IMR-90 (cell line): ENCODE measurements around the gene CRCP. TPM values are rescaled to one million over a fixed set of nuclear protein-coding genes. Genes with fewer than 3 reads are reported as not detected.

ENCODE experiments used
- ATAC-seq: fragments of 200-7000 bp; cut with Tn5 transposase; 2 replicates; pipeline ENCODE4 v1.9.1; 2020; ENCODE audit warnings: low read depth, mild to moderate bottlenecking, moderate library complexity
- BruUV-seq: library from RNA; stranded (reverse); fragments of 400-500 nt; replicated peaks from 2 replicates; lab custom pipeline; 2021; lab: Mats Ljungman, UMichigan
- CTCF ChIA-PET: fragments of 300-600 bp; formaldehyde crosslinking; extraction: SDS; loops from one replicate; lab custom pipeline; 2021; ENCODE audit warnings: antibody characterized with exemption; lab: Yijun Ruan, JAX
- POLR2A ChIA-PET: fragments of 300-600 bp; sonication (Branson Sonifier 250); formaldehyde crosslinking; loops from one replicate; lab custom pipeline; 2022; ENCODE audit warnings: antibody characterized with exemption; ENCODE audit not compliant: unreplicated experiment; lab: Charles Lee
- DNase-seq: peaks from one replicate; pipeline ENCODE4 v3.0.0; 2013
- H2AFZ ChIP-seq: replicated peaks from 2 replicates; pipeline ENCODE3; 2013; ENCODE audit warnings: low read length, mild to moderate bottlenecking; ENCODE audit not compliant: poor library complexity
- H2AK5ac ChIP-seq: 2 replicates; pipeline ENCODE4 v1.6.1; 2013; ENCODE audit warnings: low read depth, low read length, inconsistent platforms
- H2AK9ac ChIP-seq: replicated peaks from 2 replicates; pipeline ENCODE3; 2013; ENCODE audit warnings: mild to moderate bottlenecking, low read depth, low read length, moderate library complexity; ENCODE audit not compliant: poor library complexity
- H2BK120ac ChIP-seq: 2 replicates; pipeline ENCODE4 v1.6.1; 2013; ENCODE audit warnings: low read depth, low read length, inconsistent platforms
- H2BK15ac ChIP-seq: 3 replicates; pipeline ENCODE4 v1.6.1; 2013; ENCODE audit warnings: low read depth, low read length, inconsistent platforms
- H2BK20ac ChIP-seq: 2 replicates; pipeline ENCODE4 v1.6.1; 2013; ENCODE audit warnings: low read depth, mild to moderate bottlenecking, inconsistent platforms, low read length, moderate library complexity
- H2BK5ac ChIP-seq: 2 replicates; pipeline ENCODE4 v1.6.1; 2013; ENCODE audit warnings: mild to moderate bottlenecking, low read depth, low read length, inconsistent platforms; ENCODE audit not compliant: poor library complexity, severe bottlenecking
- H3K14ac ChIP-seq: replicated peaks from 2 replicates; pipeline ENCODE4 v1.6.1; 2013; ENCODE audit warnings: low read depth, low read length, inconsistent platforms
- H3K18ac ChIP-seq: 2 replicates; pipeline ENCODE4 v1.6.1; 2013; ENCODE audit warnings: low read depth, low read length, control low read depth
- H3K23ac ChIP-seq: 2 replicates; pipeline ENCODE4 v1.6.1; 2013; ENCODE audit warnings: low read depth, low read length, inconsistent platforms
- H3K27ac ChIP-seq: 2 replicates; pipeline ENCODE4 v1.5.1; 2013; ENCODE audit warnings: mild to moderate bottlenecking, control low read depth, low read length; ENCODE audit not compliant: insufficient read depth
- H3K27me3 ChIP-seq: 2 replicates; pipeline ENCODE4 v1.6.1; 2013; ENCODE audit warnings: low read length; ENCODE audit not compliant: control insufficient read depth, insufficient read depth
- H3K36me3 ChIP-seq: 2 replicates; pipeline ENCODE4 v1.6.1; 2013; ENCODE audit warnings: low read length, mixed read lengths; ENCODE audit not compliant: control insufficient read depth, insufficient read depth
- H3K4ac ChIP-seq: 2 replicates; pipeline ENCODE4 v1.6.1; 2013; ENCODE audit warnings: low read depth, low read length, inconsistent platforms
- H3K4me1 ChIP-seq: 2 replicates; pipeline ENCODE4 v1.6.1; 2013; ENCODE audit warnings: low read length, mixed read lengths; ENCODE audit not compliant: control insufficient read depth, insufficient read depth
- H3K4me2 ChIP-seq: 2 replicates; pipeline ENCODE4 v1.6.1; 2013; ENCODE audit warnings: low read depth, mild to moderate bottlenecking, control low read depth, low read length, moderate library complexity
- H3K4me3 ChIP-seq: 2 replicates; pipeline ENCODE4 v1.5.1; 2013; ENCODE audit warnings: low read depth, mild to moderate bottlenecking, control low read depth, low read length, moderate library complexity; ENCODE audit not compliant: insufficient read depth
- H3K56ac ChIP-seq: 2 replicates; pipeline ENCODE4 v1.6.1; 2013; ENCODE audit warnings: low read length, inconsistent platforms; ENCODE audit not compliant: insufficient read depth; ENCODE audit errors: extremely low read depth
- H3K79me1 ChIP-seq, 2 experiments: 2 replicates each; pipeline ENCODE4 v1.6.1; 2013; ENCODE audit warnings: low read length in 2 of 2, inconsistent platforms in 1 of 2, low read depth in 1 of 2
- H3K9ac ChIP-seq: 2 replicates; pipeline ENCODE4 v1.6.1; 2013; ENCODE audit warnings: low read depth, low read length, control low read depth
- H3K9me1 ChIP-seq: 2 replicates; pipeline ENCODE4 v1.6.1; 2013; ENCODE audit warnings: low read length, inconsistent platforms; ENCODE audit not compliant: insufficient read depth
- H3K9me3 ChIP-seq: 2 replicates; pipeline ENCODE4 v1.6.1; 2013; ENCODE audit warnings: low read length; ENCODE audit not compliant: control insufficient read depth, insufficient read depth
- H4K20me1 ChIP-seq: 2 replicates; pipeline ENCODE4 v1.6.1; 2013; ENCODE audit warnings: low read length, inconsistent platforms; ENCODE audit not compliant: insufficient read depth
- H4K5ac ChIP-seq: 2 replicates; pipeline ENCODE4 v1.6.1; 2013; ENCODE audit warnings: mild to moderate bottlenecking, low read depth, low read length, control low read depth
- H4K8ac ChIP-seq, 2 experiments: 2 replicates each; pipeline ENCODE4 v1.6.1; 2013; ENCODE audit warnings: low read depth in 2 of 2, low read length in 2 of 2, control low read depth in 1 of 2, inconsistent platforms in 1 of 2
- H4K91ac ChIP-seq: 2 replicates; pipeline ENCODE4 v1.6.1; 2013; ENCODE audit warnings: low read depth, low read length, inconsistent platforms; ENCODE audit not compliant: insufficient read depth
- CEBPB ChIP-seq: IDR thresholded peaks from 2 replicates; pipeline ENCODE4 v1.6.1; 2012; ENCODE audit warnings: low read depth, low read length, improper control_type of control experiment
- CHD1 ChIP-seq: IDR thresholded peaks from 2 replicates; pipeline ENCODE4 v1.6.1; 2012; ENCODE audit warnings: low read depth, low read length, improper control_type of control experiment
- CTCF ChIP-seq: conservative IDR thresholded peaks from 2 replicates; pipeline ENCODE4 v1.5.1; 2012; ENCODE audit warnings: mild to moderate bottlenecking, low read depth, low read length, improper control_type of control experiment
- ELK1 ChIP-seq: fragments of 150-350 bp; IDR thresholded peaks from 2 replicates; pipeline ENCODE4 v1.6.1; 2016; ENCODE audit warnings: low read depth, mild to moderate bottlenecking, low read length, moderate library complexity, borderline replicate concordance
- MXI1 ChIP-seq: IDR thresholded peaks from 2 replicates; pipeline ENCODE4 v1.6.1; 2012; ENCODE audit warnings: low read depth, mild to moderate bottlenecking, low read length, moderate library complexity, borderline replicate concordance
- NFE2L2 ChIP-seq: fragments of 150-350 bp; IDR thresholded peaks from 2 replicates; pipeline ENCODE4 v1.6.1; 2016; ENCODE audit warnings: low read depth, mild to moderate bottlenecking, low read length
- RAD21 ChIP-seq: IDR thresholded peaks from 2 replicates; pipeline ENCODE4 v1.6.1; 2012; ENCODE audit warnings: low read length, improper control_type of control experiment
- RCOR1 ChIP-seq: IDR thresholded peaks from 2 replicates; pipeline ENCODE4 v1.6.1; 2012; ENCODE audit warnings: mild to moderate bottlenecking, low read length, improper control_type of control experiment; ENCODE audit not compliant: insufficient replicate concordance
- SMC3 ChIP-seq: fragments of 150-350 bp; IDR thresholded peaks from 2 replicates; pipeline ENCODE4 v1.6.1; 2016; ENCODE audit warnings: low read depth, mild to moderate bottlenecking, antibody characterized with exemption, low read length, moderate library complexity
- USF2 ChIP-seq: fragments of 150-350 bp; IDR thresholded peaks from 2 replicates; pipeline ENCODE4 v1.6.1; 2017; ENCODE audit warnings: mild to moderate bottlenecking, antibody characterized with exemption, low read length, low read depth
- WGBS, 2 experiments: methylation state at CpG; one replicate each; pipeline versions ENCODE4 v1.1.5 to v1.1.7; 2013; ENCODE audit warnings: missing lambda C conversion rate in 2 of 2; ENCODE audit not compliant: insufficient read length in 1 of 2; ENCODE audit errors: extremely low coverage in 2 of 2; 5-methylcytosine and 5-hydroxymethylcytosine counted together
- dilution Hi-C: fragments of 300-500 bp; cut with HindIII; formaldehyde crosslinking; loops from one replicate; pipeline ENCODE4 v1.14.3; 2018; ENCODE audit warnings: low sequenced_read_pairs; ENCODE audit not compliant: unreplicated experiment
- in situ Hi-C: fragments of 300-500 bp; cut with MboI; formaldehyde crosslinking; loops from 3 replicates; pipeline ENCODE4 v1.14.3; 2019; ENCODE audit warnings: low sequenced_read_pairs, inconsistent platforms, mixed read lengths
- intact Hi-C: fragments of 100-400 bp; cut with micrococcal nuclease; formaldehyde crosslinking; loops from 2 replicates; pipeline ENCODE4 v1.10.0; 2022
- polyA plus RNA-seq, 3 experiments: library from polyadenylated mRNA; depleted of rRNA; stranded (reverse); fragments of >200 nt; gene quantifications; 2 replicates each; pipeline ENCODE4 v1.2.3, GENCODE V29; 2012; ENCODE audit warnings: low replicate concordance in 1 of 3
- total RNA-seq: library from RNA; depleted of rRNA; stranded (reverse); fragments of >200 nt; gene quantifications from 2 replicates; pipeline ENCODE4 v1.2.3, GENCODE V29; 2012

The CRCP gene
- total and polyA plus RNA-seq, 2 of the 4 experiments (the other 2 are of a cell fraction) = 22.9 to 37.5 TPM

GRCh38 chr7:66185680-66186187, 71.1 kb downstream of the CRCP start:
- H3K27me3 ChIP-seq = no peaks in the 10 kb centered on the region; the same call in 1 of the 2 replicates
- intact Hi-C loops (no loop called here), in situ Hi-C loops (no loop called here), dilution Hi-C loops (no loop called here)
- H4K20me1 ChIP-seq = no peaks in the 10 kb centered on the region
- H2AK9ac ChIP-seq = no peak overlapping the region
- no peak overlapping the region for H3K56ac ChIP-seq
- peaks cover 2% of the 10 kb centered on the region; the same call in 1 of the 2 replicates for H3K9me3 ChIP-seq
- no TSS peak for BruUV-seq
- no peak overlapping the region; the same call in 2 of the 3 replicates for H2BK15ac ChIP-seq
- no peak overlapping the region for H3K23ac ChIP-seq
- H2BK5ac ChIP-seq = no peak overlapping the region
- no peak overlapping the region for H4K5ac ChIP-seq
- no peaks in the 10 kb centered on the region for H3K9me1 ChIP-seq
- no peak overlapping the region for H2AFZ ChIP-seq
- ATAC-seq = no peak
- no peak overlapping the region for H4K91ac ChIP-seq
- POLR2A ChIA-PET = no interaction called here
- H3K18ac ChIP-seq = no peak overlapping the region
- H3K36me3 ChIP-seq = no peaks in the 10 kb centered on the region
- 100% methylated on average over 3 of the region's 8 CpGs; no CpG with 5 or more reads in 1 of the 2 experiments for WGBS, 2 experiments
- H3K4ac ChIP-seq = no peak overlapping the region
- H3K27ac ChIP-seq = no peak overlapping the region
- no peak overlapping the region for H3K4me2 ChIP-seq
- TF ChIP-seq CEBPB (no peak), USF2 (no peak), SMC3 (no peak), RCOR1 (no peak), ELK1 (no peak), CHD1 (no peak), CTCF (no peak), RAD21 (no peak), NFE2L2 (no peak), MXI1 (no peak)
- no peak overlapping the region for H2BK120ac ChIP-seq
- H2BK20ac ChIP-seq = no peak overlapping the region
- CTCF ChIA-PET = no interaction called here
- no peak overlapping the region for H4K8ac ChIP-seq
- no peak for DNase-seq
- H3K9ac ChIP-seq = no peak overlapping the region
- no peak overlapping the region for H3K14ac ChIP-seq
- no peaks in the 10 kb centered on the region for H3K79me1 ChIP-seq
- no peak overlapping the region for H2AK5ac ChIP-seq
- H3K4me3 ChIP-seq = no peak overlapping the region
- H3K4me1 ChIP-seq = peaks cover 11% of the 10 kb centered on the region
